Suprapubic skin (tissue), 4 donors: ENCODE results near the gene MRPS10.

ENCODE experiments used
- EP300 ChIP-seq: sonication (generic); formaldehyde crosslinking; IDR thresholded peaks from one replicate; pipeline ENCODE4 v1.6.1; 2017; ENCODE audit warnings: antibody characterized with exemption
- POLR2A ChIP-seq, 2 donors: fragments of 450-650 bp; IDR thresholded peaks; one replicate each; pipeline ENCODE4 v1.6.1; 2017; ENCODE audit warnings: antibody characterized with exemption in 2 of 2, mild to moderate bottlenecking in 2 of 2, moderate library complexity in 2 of 2
- POLR2AphosphoS5 ChIP-seq, 3 donors: sonication (generic); formaldehyde crosslinking; IDR thresholded peaks; one replicate each; pipeline ENCODE4 v1.6.1; 2017; ENCODE audit warnings: antibody characterized with exemption in 3 of 3
- TF ChIP-seq, protein P1 (sequence below), 2 donors: fragments of 200-600 bp in 1 of 2; fragments of 450-650 bp in 1 of 2; sonication (generic) in 1 of 2; IDR thresholded peaks; one replicate each; pipeline ENCODE4 v1.5.1; 2016 to 2019; ENCODE audit warnings: antibody characterized with exemption in 2 of 2, mild to moderate bottlenecking in 1 of 2, moderate library complexity in 1 of 2

GRCh38 chr6:42195415-42195814 lies 22.2 kb downstream of the MRPS10 start:
- no peak for TF ChIP-seq POLR2A (IDR thresholded peaks at IDR 0.05)
- TF ChIP-seq, protein P1, sequence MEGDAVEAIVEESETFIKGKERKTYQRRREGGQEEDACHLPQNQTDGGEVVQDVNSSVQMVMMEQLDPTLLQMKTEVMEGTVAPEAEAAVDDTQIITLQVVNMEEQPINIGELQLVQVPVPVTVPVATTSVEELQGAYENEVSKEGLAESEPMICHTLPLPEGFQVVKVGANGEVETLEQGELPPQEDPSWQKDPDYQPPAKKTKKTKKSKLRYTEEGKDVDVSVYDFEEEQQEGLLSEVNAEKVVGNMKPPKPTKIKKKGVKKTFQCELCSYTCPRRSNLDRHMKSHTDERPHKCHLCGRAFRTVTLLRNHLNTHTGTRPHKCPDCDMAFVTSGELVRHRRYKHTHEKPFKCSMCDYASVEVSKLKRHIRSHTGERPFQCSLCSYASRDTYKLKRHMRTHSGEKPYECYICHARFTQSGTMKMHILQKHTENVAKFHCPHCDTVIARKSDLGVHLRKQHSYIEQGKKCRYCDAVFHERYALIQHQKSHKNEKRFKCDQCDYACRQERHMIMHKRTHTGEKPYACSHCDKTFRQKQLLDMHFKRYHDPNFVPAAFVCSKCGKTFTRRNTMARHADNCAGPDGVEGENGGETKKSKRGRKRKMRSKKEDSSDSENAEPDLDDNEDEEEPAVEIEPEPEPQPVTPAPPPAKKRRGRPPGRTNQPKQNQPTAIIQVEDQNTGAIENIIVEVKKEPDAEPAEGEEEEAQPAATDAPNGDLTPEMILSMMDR (IDR thresholded peaks at IDR 0.05), result no peak
- no peak for TF ChIP-seq EP300
- TF ChIP-seq POLR2AphosphoS5 (IDR thresholded peaks at IDR 0.05), result no peak
